Measurements from ENCODE around the gene STARD7. TPM values are rescaled to one million over a fixed set of nuclear protein-coding genes. Genes with fewer than 3 reads are reported as not detected.

The STARD7 gene
- total and polyA plus RNA-seq, 2 experiments from 2014 or later = 72.2 to 222 TPM

DNA sequence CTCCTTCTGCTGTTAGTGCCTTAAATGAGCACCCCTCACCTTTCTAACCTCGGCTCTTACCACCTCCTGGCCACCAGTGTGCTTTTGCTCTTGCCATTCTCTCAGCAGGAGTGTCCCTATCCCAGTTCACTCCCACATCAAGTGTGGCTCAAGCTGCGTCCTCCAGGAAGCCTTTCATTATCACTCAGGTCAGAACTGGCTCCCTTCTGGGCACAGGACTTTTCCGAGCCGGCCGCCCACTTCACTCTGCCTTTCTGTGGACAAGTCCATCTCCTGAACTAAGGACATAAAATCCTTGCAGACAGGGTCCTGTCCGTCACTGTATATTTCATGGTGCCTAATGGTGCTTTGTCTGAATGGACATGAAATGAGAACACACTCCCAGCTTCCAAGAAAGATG is 41.6 kb upstream of the STARD7 start:
- Histone ChIP-seq H3K4me2 (no peak overlapping the region), H3K27me3 (ENCODE audit: insufficient read depth) (no peaks in the 10 kb centered on the region), H3K36me3 (ENCODE audit: insufficient read depth) (peaks cover 3% of the 10 kb centered on the region; the same call in 1 of the 2 replicates), H4K20me1 (replicated peaks; ENCODE audit: insufficient read depth) (no peaks in the 10 kb centered on the region), H3K4me3 (no peak overlapping the region), H3F3A (replicated peaks; ENCODE audit: low read depth) (no peaks in the 10 kb centered on the region), H3K9me2 (ENCODE audit: insufficient read depth) (no peaks in the 10 kb centered on the region), H3K79me2 (replicated peaks; ENCODE audit: insufficient read depth) (no peaks in the 10 kb centered on the region), H3K27ac (ENCODE audit: low read depth) (no peak overlapping the region), H2AFZ (no peak overlapping the region), H3K4me1 (ENCODE audit: insufficient read depth) (no peaks in the 10 kb centered on the region)
- peaks cover 4% of the 10 kb centered on the region for H3K27me3 Mint-ChIP-seq (ENCODE audit: insufficient read depth, low read depth, poor library complexity)
- H3K27ac Mint-ChIP-seq = no peak overlapping the region
- TF ChIP-seq CREB1 (CRISPR knock-in tag; IDR thresholded peaks at IDR 0.05; ENCODE audit: low read depth) = no peak
- no peak for TF ChIP-seq JUNB (IDR thresholded peaks at IDR 0.05; ENCODE audit: unreplicated experiment)
- TF ChIP-seq, protein P1, sequence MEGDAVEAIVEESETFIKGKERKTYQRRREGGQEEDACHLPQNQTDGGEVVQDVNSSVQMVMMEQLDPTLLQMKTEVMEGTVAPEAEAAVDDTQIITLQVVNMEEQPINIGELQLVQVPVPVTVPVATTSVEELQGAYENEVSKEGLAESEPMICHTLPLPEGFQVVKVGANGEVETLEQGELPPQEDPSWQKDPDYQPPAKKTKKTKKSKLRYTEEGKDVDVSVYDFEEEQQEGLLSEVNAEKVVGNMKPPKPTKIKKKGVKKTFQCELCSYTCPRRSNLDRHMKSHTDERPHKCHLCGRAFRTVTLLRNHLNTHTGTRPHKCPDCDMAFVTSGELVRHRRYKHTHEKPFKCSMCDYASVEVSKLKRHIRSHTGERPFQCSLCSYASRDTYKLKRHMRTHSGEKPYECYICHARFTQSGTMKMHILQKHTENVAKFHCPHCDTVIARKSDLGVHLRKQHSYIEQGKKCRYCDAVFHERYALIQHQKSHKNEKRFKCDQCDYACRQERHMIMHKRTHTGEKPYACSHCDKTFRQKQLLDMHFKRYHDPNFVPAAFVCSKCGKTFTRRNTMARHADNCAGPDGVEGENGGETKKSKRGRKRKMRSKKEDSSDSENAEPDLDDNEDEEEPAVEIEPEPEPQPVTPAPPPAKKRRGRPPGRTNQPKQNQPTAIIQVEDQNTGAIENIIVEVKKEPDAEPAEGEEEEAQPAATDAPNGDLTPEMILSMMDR (conservative IDR thresholded peaks at IDR 0.05; ENCODE audit: low read depth in 2 of 2) = no peak
- TF ChIP-seq, protein P2, sequence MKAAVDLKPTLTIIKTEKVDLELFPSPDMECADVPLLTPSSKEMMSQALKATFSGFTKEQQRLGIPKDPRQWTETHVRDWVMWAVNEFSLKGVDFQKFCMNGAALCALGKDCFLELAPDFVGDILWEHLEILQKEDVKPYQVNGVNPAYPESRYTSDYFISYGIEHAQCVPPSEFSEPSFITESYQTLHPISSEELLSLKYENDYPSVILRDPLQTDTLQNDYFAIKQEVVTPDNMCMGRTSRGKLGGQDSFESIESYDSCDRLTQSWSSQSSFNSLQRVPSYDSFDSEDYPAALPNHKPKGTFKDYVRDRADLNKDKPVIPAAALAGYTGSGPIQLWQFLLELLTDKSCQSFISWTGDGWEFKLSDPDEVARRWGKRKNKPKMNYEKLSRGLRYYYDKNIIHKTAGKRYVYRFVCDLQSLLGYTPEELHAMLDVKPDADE (IDR thresholded peaks at IDR 0.05) = no peak
- no peak for TF ChIP-seq NANOG (IDR thresholded peaks at IDR 0.05; ENCODE audit: borderline replicate concordance)
- TF ChIP-seq POLR2AphosphoS5 (IDR thresholded peaks at IDR 0.05; ENCODE audit: low read depth) = no peak
- DNase-seq (ENCODE audit: low spot score) (no peak), ATAC-seq (no peak)
- H3K4me3 Mint-ChIP-seq = no peak overlapping the region
- H3K36me3 Mint-ChIP-seq (ENCODE audit: low read depth) = peaks cover 24% of the 10 kb centered on the region
- H3K9me3 Mint-ChIP-seq = no peaks in the 10 kb centered on the region; the same call in 1 of the 3 replicates
- H3K4me1 Mint-ChIP-seq = peaks cover 3% of the 10 kb centered on the region; the same call in 1 of the 3 replicates

DNA sequence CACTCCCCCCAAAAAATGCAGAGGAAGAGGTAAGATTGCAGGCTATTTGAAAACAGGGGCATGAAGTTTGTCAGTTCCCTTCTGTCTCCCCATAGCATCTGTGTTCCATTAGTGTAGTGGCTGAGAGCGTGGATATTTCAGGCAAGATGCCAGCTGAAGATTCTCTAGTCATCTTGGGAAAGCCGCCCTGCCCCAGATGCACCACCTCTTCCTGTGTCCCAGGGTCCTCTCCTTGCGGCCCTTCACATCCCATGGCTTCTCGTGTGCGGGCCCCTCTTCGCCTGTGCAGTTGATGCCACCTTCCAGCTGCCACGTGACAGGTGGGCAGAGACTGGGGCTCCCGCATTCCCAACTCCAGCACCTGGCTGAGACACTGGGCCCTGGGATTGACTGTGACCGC is 41.0 kb upstream of the STARD7 start:
- H3K9me3 Mint-ChIP-seq = no peaks in the 10 kb centered on the region; the same call in 1 of the 3 replicates

More for the DNA sequence above, 41.0 kb upstream of the STARD7 start:
- H3K4me2 ChIP-seq = no peak overlapping the region
- DNase-seq (ENCODE audit: low spot score) (no peak), ATAC-seq (no peak)
- no peak overlapping the region for H3K4me3 ChIP-seq
- H3K27me3 Mint-ChIP-seq (ENCODE audit: insufficient read depth, low read depth, poor library complexity) = peaks cover 4% of the 10 kb centered on the region
- H4K20me1 ChIP-seq (replicated peaks; ENCODE audit: insufficient read depth) = no peaks in the 10 kb centered on the region
- H3K4me3 Mint-ChIP-seq = no peak overlapping the region
- no peaks in the 10 kb centered on the region for H3K4me1 ChIP-seq (ENCODE audit: insufficient read depth)
- TF ChIP-seq, protein P3, sequence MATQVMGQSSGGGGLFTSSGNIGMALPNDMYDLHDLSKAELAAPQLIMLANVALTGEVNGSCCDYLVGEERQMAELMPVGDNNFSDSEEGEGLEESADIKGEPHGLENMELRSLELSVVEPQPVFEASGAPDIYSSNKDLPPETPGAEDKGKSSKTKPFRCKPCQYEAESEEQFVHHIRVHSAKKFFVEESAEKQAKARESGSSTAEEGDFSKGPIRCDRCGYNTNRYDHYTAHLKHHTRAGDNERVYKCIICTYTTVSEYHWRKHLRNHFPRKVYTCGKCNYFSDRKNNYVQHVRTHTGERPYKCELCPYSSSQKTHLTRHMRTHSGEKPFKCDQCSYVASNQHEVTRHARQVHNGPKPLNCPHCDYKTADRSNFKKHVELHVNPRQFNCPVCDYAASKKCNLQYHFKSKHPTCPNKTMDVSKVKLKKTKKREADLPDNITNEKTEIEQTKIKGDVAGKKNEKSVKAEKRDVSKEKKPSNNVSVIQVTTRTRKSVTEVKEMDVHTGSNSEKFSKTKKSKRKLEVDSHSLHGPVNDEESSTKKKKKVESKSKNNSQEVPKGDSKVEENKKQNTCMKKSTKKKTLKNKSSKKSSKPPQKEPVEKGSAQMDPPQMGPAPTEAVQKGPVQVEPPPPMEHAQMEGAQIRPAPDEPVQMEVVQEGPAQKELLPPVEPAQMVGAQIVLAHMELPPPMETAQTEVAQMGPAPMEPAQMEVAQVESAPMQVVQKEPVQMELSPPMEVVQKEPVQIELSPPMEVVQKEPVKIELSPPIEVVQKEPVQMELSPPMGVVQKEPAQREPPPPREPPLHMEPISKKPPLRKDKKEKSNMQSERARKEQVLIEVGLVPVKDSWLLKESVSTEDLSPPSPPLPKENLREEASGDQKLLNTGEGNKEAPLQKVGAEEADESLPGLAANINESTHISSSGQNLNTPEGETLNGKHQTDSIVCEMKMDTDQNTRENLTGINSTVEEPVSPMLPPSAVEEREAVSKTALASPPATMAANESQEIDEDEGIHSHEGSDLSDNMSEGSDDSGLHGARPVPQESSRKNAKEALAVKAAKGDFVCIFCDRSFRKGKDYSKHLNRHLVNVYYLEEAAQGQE (IDR thresholded peaks at IDR 0.05; ENCODE audit: unreplicated experiment) = no peak
- no peak for TF ChIP-seq STAT1 (IDR thresholded peaks at IDR 0.05; ENCODE audit: unreplicated experiment)
- TF ChIP-seq ZNF331 (CRISPR knock-in tag; IDR thresholded peaks at IDR 0.05; ENCODE audit: low read depth) = no peak
- TF ChIP-seq, protein P1 (conservative IDR thresholded peaks at IDR 0.05; ENCODE audit: low read depth in 2 of 2) = no peak
- H3K9me2 ChIP-seq (ENCODE audit: insufficient read depth) = no peaks in the 10 kb centered on the region
- H3K4me1 Mint-ChIP-seq = peaks cover 3% of the 10 kb centered on the region; the same call in 1 of the 3 replicates
- no peak overlapping the region for H2AFZ ChIP-seq
- H3K27ac Mint-ChIP-seq = 0 out of 2 replicates have a peak overlapping the region, but pooled peaks have one; percentile 21
- no peaks in the 10 kb centered on the region for H3K27me3 ChIP-seq (ENCODE audit: insufficient read depth)
- H3K36me3 ChIP-seq (ENCODE audit: insufficient read depth) = no peaks in the 10 kb centered on the region
- no peaks in the 10 kb centered on the region for H3F3A ChIP-seq (replicated peaks; ENCODE audit: low read depth)
- H3K27ac ChIP-seq (ENCODE audit: low read depth) = no peak overlapping the region
- peaks cover 24% of the 10 kb centered on the region for H3K36me3 Mint-ChIP-seq (ENCODE audit: low read depth)
- no peaks in the 10 kb centered on the region for H3K79me2 ChIP-seq (replicated peaks; ENCODE audit: insufficient read depth)
